C1 segment of cervical spinal cord (tissue), 14 donors: ENCODE data around the gene SF3B3.
A peak's percentile ranks its signal among the peaks of the same experiment; 100 is the strongest.
"Not testable (repeated sequence)": the region's sequence is repeated elsewhere in the genome, so short reads cannot be mapped to it uniquely, and the experiment has no call there.

Experiments
- DNase-seq, 14 donors: peaks; one replicate each; lab custom pipeline; 2025; lab: John Stamatoyannopoulos, UW

The SF3B3 gene

DNA sequence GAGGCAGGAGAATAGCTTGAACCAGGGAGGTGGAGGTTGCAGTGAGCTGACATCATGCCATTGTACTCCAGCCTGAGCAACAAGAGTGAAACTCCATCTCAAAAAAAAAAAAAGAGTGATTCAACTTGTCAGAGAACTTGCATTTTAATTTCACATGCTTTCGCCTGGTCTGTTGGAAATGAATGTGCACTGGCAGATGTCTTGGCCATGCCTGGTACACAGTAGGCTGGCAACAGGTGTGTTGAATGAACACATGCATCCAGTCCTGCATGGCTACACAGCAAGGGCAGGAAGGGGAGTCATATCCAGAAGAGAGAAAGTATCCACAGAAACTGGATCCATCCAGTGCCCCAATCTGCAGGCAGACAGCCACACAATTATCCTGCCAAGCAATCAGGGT, 11.8 kb upstream of the SF3B3 start:
- DNase-seq, result no peak

DNA sequence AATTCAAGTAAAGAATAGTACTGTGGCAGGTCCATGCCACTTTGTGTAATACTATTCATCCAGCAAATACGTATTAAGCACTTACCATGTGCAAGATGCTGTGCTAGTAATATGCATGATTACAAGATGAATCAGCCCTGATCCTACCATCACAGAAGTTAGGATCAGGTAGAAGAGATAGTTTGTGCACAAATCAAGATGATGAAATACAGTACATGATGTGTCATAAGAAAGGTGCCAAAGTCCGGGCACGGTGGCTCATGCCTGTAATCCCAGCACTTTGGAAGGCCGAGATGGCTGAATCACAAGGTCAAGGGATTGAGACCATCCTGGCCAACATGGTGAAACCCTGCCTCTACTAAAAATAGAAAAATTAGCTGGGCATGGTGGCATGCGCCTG, 11.2 kb upstream of the SF3B3 start:
- no peak for DNase-seq

DNA sequence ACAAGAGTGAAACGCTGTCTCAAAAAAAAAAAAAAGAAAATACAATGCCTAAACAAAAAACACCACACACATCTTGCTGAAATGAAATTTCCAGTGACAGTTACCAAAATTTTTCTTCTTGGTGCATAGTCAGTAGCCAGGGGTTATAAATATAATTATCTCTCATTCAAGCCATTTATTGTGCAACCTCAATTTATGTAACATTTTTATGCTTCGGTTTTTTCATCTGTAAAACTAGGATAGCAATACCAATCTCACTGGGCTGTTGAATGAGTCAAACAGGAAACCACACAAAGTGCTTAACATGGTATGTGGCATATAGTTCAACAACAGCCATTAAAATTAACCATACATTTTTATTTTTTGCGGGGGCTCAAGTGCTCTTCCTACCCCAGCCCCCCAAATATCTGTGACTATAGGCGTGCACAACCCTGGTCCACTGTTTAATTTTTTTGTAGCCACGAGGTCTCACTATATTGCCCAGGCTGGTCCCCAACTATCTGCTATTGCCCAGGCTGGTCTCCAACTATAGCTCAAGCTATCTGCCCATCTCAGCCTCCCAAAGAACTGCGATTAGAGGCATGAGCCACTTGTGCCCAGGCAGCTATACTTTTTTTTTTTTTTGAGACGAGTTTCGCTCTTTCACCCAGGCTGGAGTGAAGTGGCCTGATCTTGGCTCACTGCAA, 2.9 kb upstream of the SF3B3 start:
- DNase-seq, result no peak

DNA sequence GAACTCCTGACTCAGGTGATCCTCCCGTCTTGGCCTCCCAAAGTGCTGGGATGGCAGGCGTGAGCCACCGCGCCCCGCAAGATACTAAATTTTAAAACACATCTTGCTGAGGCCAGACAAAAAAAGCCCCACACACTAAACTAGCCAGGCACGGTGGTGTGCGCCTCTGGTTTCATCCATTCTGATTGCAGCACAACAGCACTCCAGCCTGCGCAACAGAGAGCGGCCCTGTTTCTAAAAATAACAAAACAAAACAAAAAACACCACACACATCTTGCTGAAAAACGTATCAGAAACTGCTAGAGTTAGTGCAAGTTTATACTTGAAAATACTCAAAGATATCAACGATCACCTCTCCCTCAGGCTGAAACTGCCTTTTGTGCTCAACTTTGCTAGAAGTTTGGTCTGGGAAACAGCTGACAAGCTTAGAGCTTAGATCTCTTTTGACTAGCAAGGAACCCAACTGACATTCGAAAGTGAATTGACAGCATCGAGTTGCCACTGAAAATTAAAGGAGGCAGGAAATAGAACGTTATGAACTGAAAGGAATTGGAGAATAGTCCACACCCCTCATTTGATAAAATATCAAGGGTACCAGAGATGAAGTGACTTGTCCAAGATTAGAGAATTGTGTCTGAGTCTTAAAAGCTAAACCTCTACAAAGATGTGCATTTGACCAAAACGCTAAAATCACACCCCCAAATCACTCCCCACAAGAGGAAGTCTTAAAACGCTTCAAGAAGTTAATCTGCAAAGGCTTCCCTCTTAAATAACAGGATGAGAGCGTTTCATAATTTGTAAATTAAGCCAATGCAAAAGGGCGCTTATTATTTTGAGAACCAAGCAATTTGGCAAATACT, 1.2 kb upstream of the SF3B3 start:
- DNase-seq, result no peak

DNA sequence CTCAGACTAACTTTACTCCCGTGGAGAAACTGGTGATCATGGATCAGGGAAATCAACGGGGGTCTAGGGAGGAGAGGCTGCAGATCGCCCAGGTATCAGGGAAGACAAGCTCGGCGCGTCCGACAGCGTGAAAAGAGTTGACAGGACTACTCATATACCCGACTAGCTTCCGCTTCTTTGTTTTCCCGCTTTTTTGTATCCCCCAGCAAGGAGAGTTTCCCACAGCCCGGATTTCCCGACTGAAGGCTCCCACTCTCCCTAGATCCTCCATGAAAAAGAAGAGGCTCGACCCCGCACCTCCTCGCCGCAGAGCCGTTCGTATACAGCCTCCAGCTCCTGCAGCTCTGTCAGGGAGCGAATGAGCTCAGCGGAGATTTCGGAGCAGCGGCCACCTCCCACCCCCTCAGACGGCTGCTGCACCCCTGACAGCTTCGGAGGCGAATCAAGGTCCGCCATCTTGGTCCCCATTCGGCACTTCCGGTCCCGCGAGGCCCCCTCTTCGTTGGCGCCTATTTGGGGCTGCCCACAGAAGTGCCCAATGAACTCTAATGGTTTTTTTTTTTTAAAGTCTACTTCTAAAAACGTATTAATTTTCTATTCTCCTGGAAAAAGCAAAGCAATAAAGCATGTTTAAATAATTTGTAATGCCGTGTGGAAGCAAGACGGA, 407 bp upstream of the SF3B3 start, which contains the start of gene COG4:
Gene COG4, minus strand, starts transcription at position 479 of the 667 bp plus-strand sequence. Its CDS starts 11 bp downstream, at position 468.
- peak; percentile 20 to 87 (median 80) for DNase-seq

DNA sequence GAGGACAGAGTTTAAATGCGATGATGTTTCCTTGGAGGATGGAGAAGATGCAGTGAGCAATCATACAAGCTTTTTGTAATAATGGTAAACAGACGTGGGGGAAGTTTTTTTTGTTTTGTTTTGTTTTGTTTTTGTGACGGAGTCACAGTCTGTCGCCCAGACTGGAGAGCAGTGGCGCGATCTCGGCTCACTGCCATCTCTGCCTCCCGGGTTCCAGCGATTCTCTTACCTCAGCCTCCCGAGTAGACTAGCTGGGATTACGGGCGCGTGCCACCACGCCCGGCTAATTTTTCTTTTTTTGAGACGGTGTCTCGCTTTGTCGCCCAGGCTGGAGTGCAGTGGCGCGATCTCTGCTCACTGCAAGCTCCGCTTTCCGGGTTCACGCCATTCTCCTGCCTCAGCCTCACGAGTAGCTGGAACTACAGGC, 796 bp downstream of the SF3B3 start:
- DNase-seq, result peak in 8 of 14 donors; percentile 1 to 31 (median 10)

DNA sequence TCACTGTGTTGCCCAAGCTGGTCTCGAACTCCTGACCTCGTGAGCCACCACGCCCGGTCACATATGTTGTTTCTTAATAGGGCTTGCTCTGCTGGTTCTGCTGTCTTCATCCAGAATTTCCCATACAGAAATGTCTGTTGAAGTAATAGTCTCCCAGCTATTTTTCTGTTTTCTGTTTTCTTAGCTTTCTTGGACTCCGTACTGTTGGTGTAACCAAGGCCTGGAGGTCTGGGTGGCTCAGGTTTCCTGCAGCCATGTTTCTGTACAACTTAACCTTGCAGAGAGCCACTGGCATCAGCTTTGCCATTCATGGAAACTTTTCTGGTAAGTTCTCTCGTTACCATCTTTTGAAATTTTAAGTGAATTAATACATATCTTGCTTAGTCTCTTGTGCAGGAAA, 2.8 kb downstream of the SF3B3 start:
- DNase-seq, result no peak

DNA sequence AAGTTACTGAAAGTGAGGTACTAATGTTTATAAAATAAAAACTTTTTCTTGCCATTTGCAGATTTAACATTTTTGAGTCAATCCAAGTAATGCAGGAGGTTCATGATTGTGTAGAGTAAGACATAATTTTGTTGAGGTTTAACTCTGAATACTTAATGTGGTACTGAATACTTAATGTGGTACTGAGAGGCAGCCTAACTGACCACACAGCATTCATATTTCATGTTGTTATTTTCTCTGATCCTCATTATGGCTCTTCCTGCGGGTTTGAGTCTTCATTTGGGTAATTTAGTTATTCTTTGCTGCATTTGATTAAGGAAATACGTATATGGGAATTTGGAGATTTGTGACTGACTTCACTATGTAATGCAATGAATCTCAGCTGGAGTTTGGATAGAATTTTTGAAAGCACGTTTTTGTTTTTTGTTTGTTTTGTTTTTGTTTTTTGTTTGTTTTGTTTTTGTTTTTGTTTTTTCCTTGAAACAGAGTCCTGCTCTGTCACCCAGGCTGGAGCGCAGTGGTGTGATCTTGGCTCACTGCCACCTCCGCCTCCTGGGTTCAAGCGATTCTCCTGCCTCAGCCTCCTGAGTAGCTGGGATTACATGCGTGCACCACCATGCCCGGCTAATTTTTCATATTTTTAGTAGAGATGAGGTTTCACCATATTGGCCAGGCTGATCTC, 3.8 kb downstream of the SF3B3 start:
- DNase-seq, result no peak

DNA sequence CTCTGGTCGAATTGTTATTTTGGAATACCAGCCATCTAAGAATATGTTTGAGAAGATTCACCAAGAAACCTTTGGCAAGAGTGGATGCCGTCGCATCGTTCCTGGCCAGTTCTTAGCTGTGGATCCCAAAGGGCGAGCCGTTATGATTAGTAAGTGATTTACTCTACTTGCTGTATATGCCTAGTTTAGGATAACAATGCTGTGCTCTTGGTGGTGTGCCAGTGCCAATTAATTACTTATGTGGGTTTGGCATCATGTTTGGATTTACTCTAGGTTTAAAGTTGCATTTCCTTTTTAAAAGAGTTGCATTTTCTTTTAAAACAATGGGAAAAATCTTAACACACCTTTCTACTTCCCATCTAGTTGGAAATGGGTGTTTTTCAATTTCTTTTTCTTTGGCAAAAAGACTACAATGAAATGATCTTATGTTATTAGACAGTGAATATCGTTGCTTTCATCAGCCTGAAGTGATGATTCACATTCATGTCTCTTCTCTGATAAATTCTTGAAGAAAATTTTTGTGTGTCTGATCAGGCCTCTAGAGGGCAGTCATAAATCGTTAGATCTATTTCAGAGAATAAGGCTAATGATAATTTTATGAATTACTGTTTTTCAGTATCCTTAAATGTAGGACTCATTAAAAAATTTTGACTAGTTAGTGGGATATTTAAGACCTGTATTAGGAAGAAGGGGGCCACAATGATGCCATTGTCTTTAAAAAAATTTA, 5.6 kb downstream of the SF3B3 start:
- peak in 1 of 14 donors; percentile 14 for DNase-seq

DNA sequence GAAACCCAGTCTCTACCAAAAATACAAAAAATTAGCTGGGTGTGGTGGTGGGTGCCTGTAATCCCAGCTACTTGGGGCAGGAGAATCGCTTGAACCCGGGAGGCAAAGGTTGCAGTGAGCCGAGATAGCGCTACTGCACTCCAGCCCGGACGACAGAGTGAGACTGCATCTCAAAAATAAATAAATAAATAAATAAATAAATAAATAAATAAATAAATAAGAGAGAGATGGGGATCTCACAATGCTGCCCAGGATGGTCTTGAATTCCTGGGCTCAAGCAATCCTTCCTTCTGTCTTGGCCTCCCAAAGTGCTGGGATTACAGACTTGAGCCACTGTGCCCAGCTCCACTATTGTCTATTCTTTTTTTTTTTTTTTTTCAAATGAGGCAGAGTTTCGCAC, 6.3 kb downstream of the SF3B3 start:
- not testable (repeated sequence) for DNase-seq

DNA sequence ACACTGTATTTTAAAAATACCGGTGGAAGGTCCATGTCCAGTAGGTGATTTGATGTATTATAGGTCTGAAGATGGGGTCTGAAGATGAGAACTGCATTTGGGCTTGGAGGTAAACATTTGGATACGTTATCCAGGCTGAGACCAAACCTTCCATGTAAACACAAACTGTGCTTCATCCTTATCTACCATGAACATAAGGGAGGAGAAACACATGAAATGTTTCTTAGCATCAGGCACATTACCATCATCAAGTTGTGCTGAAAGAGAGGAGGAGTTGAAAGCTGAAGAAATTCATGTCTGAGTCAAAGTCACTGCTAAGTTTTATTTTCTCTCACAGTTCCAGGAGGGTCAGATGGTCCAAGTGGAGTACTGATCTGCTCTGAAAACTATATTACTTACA, 11.4 kb downstream of the SF3B3 start:
- no peak for DNase-seq

DNA sequence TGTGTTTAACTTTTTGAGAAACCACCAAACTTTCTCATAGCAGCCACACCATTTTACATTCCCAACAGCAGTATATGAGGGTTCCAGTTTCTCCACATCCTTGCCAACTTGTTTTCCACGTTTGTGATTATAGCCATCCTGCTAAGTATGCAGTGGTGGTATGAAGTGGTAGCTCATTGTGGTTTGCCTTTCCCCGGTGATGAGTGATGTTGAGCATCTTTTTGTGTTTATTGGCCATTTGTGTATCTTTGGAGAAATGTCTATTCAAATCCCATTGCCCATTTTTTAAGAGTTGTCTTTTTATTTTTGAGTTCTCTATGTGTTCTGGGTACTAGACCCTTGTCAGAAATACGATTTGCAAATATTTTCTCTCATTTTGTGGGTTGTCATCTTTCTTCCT, 17.4 kb downstream of the SF3B3 start:
- DNase-seq, result no peak

DNA sequence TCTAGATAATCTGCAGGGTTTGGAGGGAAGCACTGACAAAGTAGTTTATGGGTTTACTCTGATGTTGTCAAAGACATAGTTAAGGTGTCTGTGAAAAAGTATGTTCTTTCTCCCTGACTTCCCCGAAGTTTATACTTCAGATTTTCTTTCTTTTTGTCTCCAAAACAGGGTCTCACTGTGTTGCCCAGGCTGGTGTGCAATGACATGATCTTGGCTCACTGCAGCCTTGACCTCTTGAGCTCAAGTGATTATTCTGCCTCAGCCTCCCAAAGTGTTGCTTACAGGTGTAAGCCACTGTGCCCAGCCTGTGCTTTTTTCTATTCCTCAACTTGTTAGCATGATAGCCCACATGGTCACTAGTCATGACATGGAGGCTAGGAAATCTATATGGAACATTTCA, 20.9 kb downstream of the SF3B3 start:
- DNase-seq, result no peak

DNA sequence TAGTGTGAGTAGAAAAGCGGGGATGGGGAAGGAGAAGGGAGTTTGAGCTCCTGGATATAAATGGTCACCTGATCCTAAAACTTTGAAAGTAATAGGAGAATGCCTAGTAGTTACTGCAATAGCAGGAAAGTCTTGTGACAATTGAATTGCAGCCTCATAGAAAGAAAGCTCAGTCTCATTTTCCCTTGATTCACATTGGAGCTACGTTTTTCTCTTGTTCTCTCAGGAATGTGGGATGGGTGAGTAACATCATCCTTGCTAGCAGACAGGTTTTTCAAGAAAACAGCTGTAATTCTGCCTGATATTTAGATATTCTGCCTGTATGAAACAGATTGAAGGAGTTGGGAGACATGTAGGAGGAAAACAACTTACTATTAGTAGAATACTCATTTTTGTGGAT, 25.3 kb downstream of the SF3B3 start:
- DNase-seq, result no peak

DNA sequence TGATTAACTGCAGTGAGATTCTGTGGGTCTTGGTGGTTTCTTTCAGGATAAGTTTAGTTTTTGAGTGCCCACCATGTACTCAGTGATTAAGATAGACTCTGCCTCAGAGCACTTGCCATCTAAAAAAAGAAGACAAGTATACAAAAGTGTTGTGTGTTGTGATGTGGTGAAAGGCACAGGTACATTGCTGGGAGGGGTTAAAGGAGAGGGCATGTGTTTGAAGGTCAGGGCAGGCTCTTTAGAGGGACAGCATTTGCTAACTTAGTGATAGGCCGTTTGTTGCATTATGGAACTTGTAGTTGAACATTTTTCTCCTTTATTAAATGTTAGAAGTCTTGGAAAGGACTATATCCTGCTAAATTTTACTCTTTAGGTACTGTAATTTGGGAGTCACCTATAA, 26.5 kb downstream of the SF3B3 start:
- DNase-seq, result no peak

DNA sequence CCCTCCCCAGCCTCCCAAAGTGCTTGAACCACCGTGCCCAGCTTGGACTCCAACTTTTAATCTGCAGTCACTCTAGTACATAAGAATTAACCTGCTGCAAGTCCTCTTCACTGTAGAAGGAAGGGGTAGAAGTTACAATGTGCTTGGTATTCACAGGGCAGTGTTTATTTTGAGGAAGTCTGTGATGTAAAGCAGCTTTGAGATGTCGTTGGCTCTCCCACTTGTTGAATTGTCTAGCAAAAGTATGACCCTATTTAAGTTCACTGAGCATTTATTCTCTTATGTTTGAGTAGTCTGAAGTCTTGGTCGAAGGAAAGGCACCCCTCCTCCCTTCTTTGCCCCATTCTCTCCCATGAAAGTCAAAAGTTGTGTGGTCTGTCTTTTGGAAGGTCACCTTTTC, 28.2 kb downstream of the SF3B3 start:
- no peak for DNase-seq

DNA sequence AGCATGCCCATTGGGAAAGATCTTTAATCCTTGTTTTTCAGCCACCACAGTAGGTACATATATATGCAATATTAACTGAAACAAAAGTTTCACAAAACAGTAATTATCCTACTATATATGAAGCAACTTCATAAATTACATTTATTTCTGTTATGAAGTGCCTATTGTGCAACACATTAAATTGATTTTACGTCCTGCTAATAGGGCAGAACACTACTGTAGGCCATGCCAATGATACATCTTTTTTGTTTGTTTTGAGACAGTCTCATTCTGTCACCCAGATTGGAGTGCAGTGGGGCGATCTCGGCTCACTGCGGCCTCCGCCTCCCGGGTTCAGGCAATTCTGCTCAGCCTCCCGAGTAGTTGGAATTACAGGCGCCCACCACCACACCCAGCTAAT, 29.1 kb downstream of the SF3B3 start:
- no peak for DNase-seq

DNA sequence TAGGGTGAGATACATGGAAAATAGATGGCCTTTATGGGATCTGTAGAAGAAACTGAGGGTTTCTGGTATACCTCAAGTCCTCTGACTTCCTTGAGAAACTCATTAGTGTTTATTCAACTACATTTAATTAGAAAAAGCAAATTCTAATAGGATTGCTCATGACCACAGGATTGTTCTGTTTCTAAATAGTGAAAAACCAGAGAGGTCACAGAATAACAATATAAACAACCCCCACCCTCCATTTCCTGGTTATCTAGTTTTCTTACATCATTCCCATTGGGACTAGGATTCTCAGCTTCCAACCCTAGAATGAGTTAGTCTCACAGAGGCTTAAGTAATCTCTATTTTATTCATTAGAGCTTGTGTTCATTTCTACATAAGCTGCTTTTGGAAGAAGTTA, 30.0 kb downstream of the SF3B3 start:
- no peak for DNase-seq

DNA sequence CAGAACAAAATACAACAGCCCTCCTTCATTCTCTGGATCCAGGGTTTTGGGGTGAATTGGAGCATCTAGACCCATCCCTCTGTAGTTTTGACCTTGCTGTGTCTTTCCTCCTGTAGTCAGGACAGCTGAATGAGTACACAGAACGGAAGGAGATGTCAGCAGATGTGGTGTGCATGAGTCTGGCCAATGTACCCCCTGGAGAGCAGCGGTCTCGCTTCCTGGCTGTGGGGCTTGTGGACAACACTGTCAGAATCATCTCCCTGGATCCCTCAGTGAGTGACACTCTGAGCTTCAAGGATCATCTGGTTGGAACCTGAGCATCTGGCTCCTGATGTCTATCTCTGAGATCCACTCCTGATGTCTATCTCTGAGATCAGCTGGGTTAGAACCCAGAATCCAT, 32.4 kb downstream of the SF3B3 start:
- DNase-seq, result no peak

DNA sequence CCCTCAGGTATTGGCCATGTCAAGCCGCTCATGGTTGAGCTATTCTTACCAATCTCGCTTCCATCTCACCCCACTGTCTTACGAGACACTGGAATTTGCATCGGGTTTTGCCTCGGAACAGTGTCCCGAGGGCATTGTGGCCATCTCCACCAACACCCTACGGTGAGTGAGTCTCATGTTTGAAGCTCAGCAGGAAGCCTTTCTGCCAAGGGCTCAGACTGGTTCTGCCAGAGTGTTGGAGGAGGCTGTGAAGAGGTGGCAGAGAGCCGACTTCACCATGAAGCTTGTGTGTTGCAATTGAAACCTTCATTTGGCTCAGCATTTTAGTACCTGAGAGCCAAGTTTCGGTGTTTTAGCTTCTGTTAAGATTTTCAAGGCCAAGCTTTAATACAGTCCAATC, 38.0 kb downstream of the SF3B3 start:
- DNase-seq, result peak in 7 of 14 donors; percentile 1 to 64 (median 36)

DNA sequence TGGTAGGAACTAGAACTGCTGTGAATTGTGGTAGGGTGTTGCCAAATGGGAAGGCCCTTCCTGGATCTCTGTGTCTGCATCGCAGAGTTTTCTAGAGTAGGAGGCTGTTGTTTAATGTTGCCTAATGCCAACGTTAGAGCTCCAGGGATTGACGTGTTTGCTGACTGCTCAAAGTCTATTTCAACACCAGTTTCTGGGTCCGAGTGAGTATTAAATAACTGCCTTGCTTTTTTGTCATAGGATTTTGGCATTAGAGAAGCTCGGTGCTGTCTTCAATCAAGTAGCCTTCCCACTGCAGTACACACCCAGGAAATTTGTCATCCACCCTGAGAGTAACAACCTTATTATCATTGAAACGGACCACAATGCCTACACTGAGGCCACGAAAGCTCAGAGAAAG, 40.0 kb downstream of the SF3B3 start:
- DNase-seq, result no peak
